ENCODE results near the gene LANCL3.
"Not testable (repeated sequence)": the region's sequence is repeated elsewhere in the genome, so short reads cannot be mapped to it uniquely, and the experiment has no call there.

The LANCL3 gene

DNA sequence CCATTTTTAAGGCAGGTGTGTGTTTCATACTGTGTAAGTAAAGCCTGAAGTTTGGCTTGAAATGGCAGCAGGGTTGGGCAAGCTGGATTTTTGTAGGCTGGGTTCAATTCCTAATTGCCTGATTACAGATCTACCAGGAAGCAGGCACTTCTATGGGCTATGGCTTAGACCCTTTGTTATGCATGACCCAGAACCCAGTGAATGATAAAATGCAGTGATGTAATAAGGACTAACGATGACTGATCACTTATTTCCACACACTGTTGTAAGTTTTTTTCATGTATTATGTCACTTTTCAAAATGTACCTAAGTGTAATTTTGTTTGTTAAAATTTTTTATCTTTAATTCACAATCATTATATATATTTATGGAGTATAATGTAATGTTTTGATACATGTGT is 8.6 kb downstream of the LANCL3 start:
- POLR2A ChIA-PET, result no interaction called here
- H3K36me3 ChIP-seq (ENCODE audit: control insufficient read depth in 4 of 4, insufficient read depth in 4 of 4, low read length in 3 of 4), result no peaks in the 10 kb centered on the region
- no peaks in the 10 kb centered on the region for H3K27me3 ChIP-seq (replicated peaks in 2 of 5; ENCODE audit: control insufficient read depth in 4 of 5, insufficient read depth in 5 of 5, low read length in 4 of 5)
- no CpG with 5 or more reads among the region's 1 CpG for WGBS (ENCODE audit: insufficient coverage)
- H3K9me3 ChIP-seq (ENCODE audit: control extremely low read depth in 1 of 5, control insufficient read depth in 4 of 5, insufficient read depth in 2 of 5, low read depth in 1 of 5, low read length in 4 of 5), result no peaks in the 10 kb centered on the region
- DNase-seq, result no peak
- no peaks in the 10 kb centered on the region for H3K4me1 ChIP-seq (ENCODE audit: control extremely low read depth in 1 of 4, control insufficient read depth in 4 of 4, insufficient read depth in 4 of 4, low read length in 3 of 4)
- no peak overlapping the region for H3K27ac ChIP-seq (ENCODE audit: insufficient read depth in 1 of 2, low read depth in 1 of 2, low read length in 2 of 2, poor library complexity in 1 of 2, severe bottlenecking in 2 of 2)
- no peak overlapping the region for H3K4me3 ChIP-seq (ENCODE audit: control insufficient read depth in 1 of 7, extremely low read depth in 1 of 7, insufficient read depth in 4 of 7, low read depth in 2 of 7, low read length in 6 of 7)
- CTCF ChIA-PET, result interaction anchor here (1.2 kb wide), 1 partner anchor 560 kb away, joined by 3 read pairs; no protein-coding TSS in a partner anchor

DNA sequence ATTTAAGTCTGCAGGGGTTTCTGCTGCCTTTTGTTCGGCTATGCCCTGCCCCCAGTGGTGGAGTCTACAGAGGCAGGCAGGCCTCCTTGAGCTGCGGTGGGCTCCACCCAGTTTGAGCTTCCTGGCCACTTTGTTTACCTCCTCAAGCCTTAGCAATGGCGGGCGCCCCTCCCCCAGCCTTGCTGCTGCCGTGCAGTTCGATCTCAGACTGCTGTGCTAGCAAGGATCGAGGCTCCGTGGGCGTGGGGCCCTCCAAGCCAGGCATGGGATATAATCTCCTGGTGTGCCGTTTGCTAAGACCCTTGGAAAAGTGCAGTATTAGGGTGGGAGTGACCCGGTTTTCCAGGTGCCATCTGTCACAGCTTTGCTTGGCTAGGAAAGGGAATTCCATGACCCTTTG is 15.9 kb downstream of the LANCL3 start:
- H3K4me3 ChIP-seq (ENCODE audit: control insufficient read depth in 1 of 7, extremely low read depth in 1 of 7, insufficient read depth in 4 of 7, low read depth in 2 of 7, low read length in 6 of 7); H3K9me3 ChIP-seq (ENCODE audit: control extremely low read depth in 1 of 5, control insufficient read depth in 4 of 5, insufficient read depth in 2 of 5, low read depth in 1 of 5, low read length in 4 of 5); CTCF ChIA-PET; H3K36me3 ChIP-seq (ENCODE audit: control insufficient read depth in 4 of 4, insufficient read depth in 4 of 4, low read length in 3 of 4); H3K27me3 ChIP-seq (replicated peaks in 2 of 5; ENCODE audit: control insufficient read depth in 4 of 5, insufficient read depth in 5 of 5, low read length in 4 of 5); POLR2A ChIA-PET; H3K4me1 ChIP-seq (ENCODE audit: control extremely low read depth in 1 of 4, control insufficient read depth in 4 of 4, insufficient read depth in 4 of 4, low read length in 3 of 4); H3K27ac ChIP-seq (ENCODE audit: insufficient read depth in 1 of 2, low read depth in 1 of 2, low read length in 2 of 2, poor library complexity in 1 of 2, severe bottlenecking in 2 of 2); DNase-seq: not testable (repeated sequence)
- 86% methylated on average over 8 of the region's 11 CpGs for whole genome bisulfite sequencing (ENCODE audit: insufficient coverage)

DNA sequence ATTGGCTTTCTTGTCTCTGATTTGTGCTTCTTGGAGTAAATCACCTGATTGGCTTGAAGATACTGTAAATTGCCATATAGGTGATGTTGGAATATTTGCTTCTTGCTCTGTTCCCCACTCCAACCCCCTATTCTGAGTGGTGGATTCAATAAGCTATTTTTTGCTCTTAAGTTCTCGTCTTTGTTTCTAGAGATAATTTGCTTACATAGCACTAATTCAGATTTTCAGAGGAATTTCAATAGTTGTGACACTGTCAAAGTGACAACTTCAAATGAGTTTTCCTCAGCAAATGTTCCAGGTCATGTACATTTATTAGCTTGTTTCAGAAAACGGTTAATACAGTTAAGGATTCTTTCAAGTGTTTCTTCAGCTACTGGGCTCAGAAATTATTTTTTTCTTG is 18.6 kb downstream of the LANCL3 start:
- no peak overlapping the region for H3K27ac ChIP-seq (ENCODE audit: insufficient read depth in 1 of 2, low read depth in 1 of 2, low read length in 2 of 2, poor library complexity in 1 of 2, severe bottlenecking in 2 of 2)
- no peaks in the 10 kb centered on the region for H3K36me3 ChIP-seq (ENCODE audit: control insufficient read depth in 4 of 4, insufficient read depth in 4 of 4, low read length in 3 of 4)
- no peak overlapping the region for H3K4me3 ChIP-seq (ENCODE audit: control insufficient read depth in 1 of 7, extremely low read depth in 1 of 7, insufficient read depth in 4 of 7, low read depth in 2 of 7, low read length in 6 of 7)
- WGBS (ENCODE audit: insufficient coverage), result no CpG with 5 or more reads among the region's 2 CpGs
- no peak for DNase-seq
- no peaks in the 10 kb centered on the region for H3K27me3 ChIP-seq (replicated peaks in 2 of 5; ENCODE audit: control insufficient read depth in 4 of 5, insufficient read depth in 5 of 5, low read length in 4 of 5)
- ChIA-PET CTCF (no interaction called here), POLR2A (no interaction called here)
- H3K4me1 ChIP-seq (ENCODE audit: control extremely low read depth in 1 of 4, control insufficient read depth in 4 of 4, insufficient read depth in 4 of 4, low read length in 3 of 4), result no peaks in the 10 kb centered on the region
- no peaks in the 10 kb centered on the region for H3K9me3 ChIP-seq (ENCODE audit: control extremely low read depth in 1 of 5, control insufficient read depth in 4 of 5, insufficient read depth in 2 of 5, low read depth in 1 of 5, low read length in 4 of 5)

DNA sequence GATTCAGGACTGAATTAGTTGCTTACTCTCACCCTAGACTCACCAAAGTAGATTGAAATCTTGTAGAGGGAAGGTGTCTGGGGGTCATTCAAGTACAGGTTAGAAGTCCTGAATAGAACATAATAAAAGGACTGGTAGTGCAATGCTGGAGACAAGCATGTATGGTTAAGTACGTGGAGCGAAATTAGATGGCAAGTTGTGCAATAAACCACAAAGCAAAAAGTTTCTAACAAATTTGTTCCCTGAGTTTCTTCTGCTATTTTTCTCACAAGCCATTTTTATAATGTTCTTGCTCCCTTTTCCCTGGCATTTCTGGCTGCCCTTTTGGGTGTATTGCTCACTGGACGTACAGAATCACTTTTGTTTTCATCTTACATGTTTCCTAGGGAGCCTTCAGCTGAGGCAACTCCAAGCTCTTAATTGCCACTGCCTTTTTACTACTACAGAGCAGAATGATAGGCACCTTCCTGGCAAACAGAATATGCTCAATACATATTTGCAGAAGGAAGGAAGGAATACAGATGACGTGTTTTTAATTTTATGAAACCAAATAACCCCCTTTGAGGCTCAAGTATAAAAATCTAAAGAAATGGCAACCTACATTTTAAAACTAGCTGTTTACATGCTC is 23.4 kb downstream of the LANCL3 start:
- Histone ChIP-seq H3K27me3 (replicated peaks in 2 of 5; ENCODE audit: control insufficient read depth in 4 of 5, insufficient read depth in 5 of 5, low read length in 4 of 5) (no peaks in the 10 kb centered on the region), H3K4me3 (ENCODE audit: control insufficient read depth in 1 of 7, extremely low read depth in 1 of 7, insufficient read depth in 4 of 7, low read depth in 2 of 7, low read length in 6 of 7) (no peak overlapping the region), H3K4me1 (ENCODE audit: control extremely low read depth in 1 of 4, control insufficient read depth in 4 of 4, insufficient read depth in 4 of 4, low read length in 3 of 4) (no peaks in the 10 kb centered on the region), H3K36me3 (ENCODE audit: control insufficient read depth in 4 of 4, insufficient read depth in 4 of 4, low read length in 3 of 4) (no peaks in the 10 kb centered on the region), H3K9me3 (ENCODE audit: control extremely low read depth in 1 of 5, control insufficient read depth in 4 of 5, insufficient read depth in 2 of 5, low read depth in 1 of 5, low read length in 4 of 5) (no peaks in the 10 kb centered on the region), H3K27ac (ENCODE audit: insufficient read depth in 1 of 2, low read depth in 1 of 2, low read length in 2 of 2, poor library complexity in 1 of 2, severe bottlenecking in 2 of 2) (no peak overlapping the region)
- CTCF ChIA-PET, result no interaction called here
- DNase-seq, result peak in 1 of 3 donors; percentile 17
- POLR2A ChIA-PET, result no interaction called here
- WGBS (ENCODE audit: insufficient coverage), result 61% methylated on average over 3 of the region's 4 CpGs

DNA sequence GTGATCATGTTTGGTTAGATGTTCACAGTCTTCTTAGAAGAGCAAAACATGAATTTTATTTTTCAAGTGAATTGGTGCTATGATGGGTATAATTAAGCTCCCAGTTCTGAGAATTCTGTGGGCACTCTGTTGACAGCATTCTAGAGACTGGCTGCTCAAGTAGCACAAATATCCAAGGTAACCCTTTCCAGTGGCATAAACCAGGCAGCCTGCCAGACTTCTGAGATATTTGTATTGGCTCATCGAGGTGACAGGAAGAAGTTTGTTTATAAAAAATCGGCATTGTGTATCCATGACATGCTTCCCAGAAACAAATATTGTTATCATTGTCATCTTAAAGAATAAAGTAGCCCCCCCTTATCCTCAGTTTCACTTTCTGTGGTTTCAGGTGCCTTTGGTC is 28.3 kb downstream of the LANCL3 start:
- Histone ChIP-seq H3K4me3 (ENCODE audit: control insufficient read depth in 1 of 7, extremely low read depth in 1 of 7, insufficient read depth in 4 of 7, low read depth in 2 of 7, low read length in 6 of 7) (no peak overlapping the region), H3K27ac (ENCODE audit: insufficient read depth in 1 of 2, low read depth in 1 of 2, low read length in 2 of 2, poor library complexity in 1 of 2, severe bottlenecking in 2 of 2) (no peak overlapping the region), H3K9me3 (ENCODE audit: control extremely low read depth in 1 of 5, control insufficient read depth in 4 of 5, insufficient read depth in 2 of 5, low read depth in 1 of 5, low read length in 4 of 5) (no peaks in the 10 kb centered on the region), H3K4me1 (ENCODE audit: control extremely low read depth in 1 of 4, control insufficient read depth in 4 of 4, insufficient read depth in 4 of 4, low read length in 3 of 4) (no peaks in the 10 kb centered on the region), H3K36me3 (ENCODE audit: control insufficient read depth in 4 of 4, insufficient read depth in 4 of 4, low read length in 3 of 4) (no peaks in the 10 kb centered on the region), H3K27me3 (replicated peaks in 2 of 5; ENCODE audit: control insufficient read depth in 4 of 5, insufficient read depth in 5 of 5, low read length in 4 of 5) (no peaks in the 10 kb centered on the region)
- 67% methylated on average over 1 of the region's 2 CpGs for WGBS (ENCODE audit: insufficient coverage)
- DNase-seq, result no peak
- CTCF ChIA-PET, result no interaction called here
- POLR2A ChIA-PET, result no interaction called here

DNA sequence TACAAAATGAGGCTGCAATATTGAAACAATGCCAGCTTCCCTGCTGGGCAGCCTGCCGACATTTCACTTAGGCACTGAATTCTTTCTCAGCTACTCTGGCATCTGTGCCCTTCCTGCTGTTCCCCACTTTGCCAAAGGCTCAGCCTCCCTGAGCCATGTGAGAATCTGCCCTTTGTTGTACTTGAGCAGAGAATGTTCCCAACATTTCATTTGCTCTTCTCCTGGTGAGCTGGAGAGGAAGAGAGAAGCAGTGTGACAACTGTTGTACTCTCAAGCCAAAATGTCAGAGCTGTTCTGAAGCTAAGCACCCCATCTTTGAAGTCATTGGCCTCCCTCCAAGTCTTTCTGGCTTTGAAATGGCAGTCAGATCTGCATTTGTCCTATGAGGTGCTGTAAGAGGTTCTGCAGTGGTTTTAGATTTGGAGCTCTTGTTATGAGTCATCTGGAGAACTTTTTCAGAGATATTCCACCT is 32.5 kb downstream of the LANCL3 start:
- Histone ChIP-seq H3K27ac (ENCODE audit: insufficient read depth in 1 of 2, low read depth in 1 of 2, low read length in 2 of 2, poor library complexity in 1 of 2, severe bottlenecking in 2 of 2) (no peak overlapping the region), H3K27me3 (replicated peaks in 2 of 5; ENCODE audit: control insufficient read depth in 4 of 5, insufficient read depth in 5 of 5, low read length in 4 of 5) (no peaks in the 10 kb centered on the region), H3K4me3 (ENCODE audit: control insufficient read depth in 1 of 7, extremely low read depth in 1 of 7, insufficient read depth in 4 of 7, low read depth in 2 of 7, low read length in 6 of 7) (no peak overlapping the region), H3K4me1 (ENCODE audit: control extremely low read depth in 1 of 4, control insufficient read depth in 4 of 4, insufficient read depth in 4 of 4, low read length in 3 of 4) (no peaks in the 10 kb centered on the region), H3K9me3 (ENCODE audit: control extremely low read depth in 1 of 5, control insufficient read depth in 4 of 5, insufficient read depth in 2 of 5, low read depth in 1 of 5, low read length in 4 of 5) (no peaks in the 10 kb centered on the region), H3K36me3 (ENCODE audit: control insufficient read depth in 4 of 4, insufficient read depth in 4 of 4, low read length in 3 of 4) (no peaks in the 10 kb centered on the region)
- 88% methylated on average over 1 of the region's 1 CpG for WGBS (ENCODE audit: insufficient coverage)
- CTCF ChIA-PET, result no interaction called here
- POLR2A ChIA-PET, result no interaction called here
- DNase-seq, result no peak

DNA sequence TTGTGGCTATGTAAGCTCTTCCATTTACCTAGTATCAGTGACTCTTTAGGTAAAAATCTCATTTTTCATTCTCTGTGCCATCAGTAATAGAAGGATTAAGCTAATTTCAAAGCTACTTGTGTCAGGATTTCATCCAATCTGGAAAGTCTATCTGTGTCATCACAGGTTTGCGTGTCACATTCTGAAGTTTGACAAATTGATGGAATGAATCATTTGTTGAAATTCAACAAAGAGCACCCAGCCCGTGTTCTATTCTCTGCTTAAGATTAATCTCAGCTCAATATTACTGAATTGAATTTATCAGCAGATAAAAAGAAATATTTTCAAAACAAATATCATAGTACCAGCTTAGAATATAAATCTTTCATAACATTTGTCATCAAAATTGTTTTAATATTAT is 35.8 kb downstream of the LANCL3 start:
- H3K36me3 ChIP-seq (ENCODE audit: control insufficient read depth in 4 of 4, insufficient read depth in 4 of 4, low read length in 3 of 4), result no peaks in the 10 kb centered on the region
- H3K27ac ChIP-seq (ENCODE audit: insufficient read depth in 1 of 2, low read depth in 1 of 2, low read length in 2 of 2, poor library complexity in 1 of 2, severe bottlenecking in 2 of 2), result no peak overlapping the region
- ChIA-PET CTCF (interaction anchor here (0.6 kb wide), 1 partner anchor 244 kb away, joined by 3 read pairs; no protein-coding TSS in a partner anchor), POLR2A (no interaction called here)
- H3K9me3 ChIP-seq (ENCODE audit: control extremely low read depth in 1 of 5, control insufficient read depth in 4 of 5, insufficient read depth in 2 of 5, low read depth in 1 of 5, low read length in 4 of 5), result no peaks in the 10 kb centered on the region
- no peak overlapping the region for H3K4me3 ChIP-seq (ENCODE audit: control insufficient read depth in 1 of 7, extremely low read depth in 1 of 7, insufficient read depth in 4 of 7, low read depth in 2 of 7, low read length in 6 of 7)
- no peaks in the 10 kb centered on the region for H3K4me1 ChIP-seq (ENCODE audit: control extremely low read depth in 1 of 4, control insufficient read depth in 4 of 4, insufficient read depth in 4 of 4, low read length in 3 of 4)
- H3K27me3 ChIP-seq (replicated peaks in 2 of 5; ENCODE audit: control insufficient read depth in 4 of 5, insufficient read depth in 5 of 5, low read length in 4 of 5), result no peaks in the 10 kb centered on the region
- no peak for DNase-seq
- WGBS (ENCODE audit: insufficient coverage), result no CpG with 5 or more reads among the region's 2 CpGs
